ENCODE measurements around the gene CXCL1.

Gene CXCL1

DNA sequence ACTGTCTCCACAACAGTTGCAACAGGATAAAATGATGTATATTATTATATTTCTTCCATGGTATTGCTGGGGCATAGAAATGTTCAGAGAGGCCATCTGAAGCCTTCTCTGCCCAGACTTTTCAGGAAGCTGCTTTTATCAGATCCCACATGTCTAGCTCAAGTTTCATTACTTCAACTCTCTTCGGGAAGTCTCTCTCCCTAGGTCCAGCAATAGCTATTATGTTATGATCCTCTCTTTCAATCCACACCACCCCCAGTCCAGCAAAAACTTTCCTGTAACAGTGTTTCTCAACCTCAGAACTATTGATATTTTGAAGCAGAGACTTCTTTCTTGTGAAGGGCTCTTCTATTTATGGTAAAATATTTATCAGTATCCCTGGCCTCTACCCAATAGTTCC, 44.9 kb downstream of the CXCL1 start:
- DNase-seq (ENCODE audit: insufficient read length, low spot score) (no peak), FAIRE-seq (no peak)
- no peak for TF ChIP-seq CTCF (IDR thresholded peaks at IDR 0.05; ENCODE audit: insufficient read depth, missing control alignments)

DNA sequence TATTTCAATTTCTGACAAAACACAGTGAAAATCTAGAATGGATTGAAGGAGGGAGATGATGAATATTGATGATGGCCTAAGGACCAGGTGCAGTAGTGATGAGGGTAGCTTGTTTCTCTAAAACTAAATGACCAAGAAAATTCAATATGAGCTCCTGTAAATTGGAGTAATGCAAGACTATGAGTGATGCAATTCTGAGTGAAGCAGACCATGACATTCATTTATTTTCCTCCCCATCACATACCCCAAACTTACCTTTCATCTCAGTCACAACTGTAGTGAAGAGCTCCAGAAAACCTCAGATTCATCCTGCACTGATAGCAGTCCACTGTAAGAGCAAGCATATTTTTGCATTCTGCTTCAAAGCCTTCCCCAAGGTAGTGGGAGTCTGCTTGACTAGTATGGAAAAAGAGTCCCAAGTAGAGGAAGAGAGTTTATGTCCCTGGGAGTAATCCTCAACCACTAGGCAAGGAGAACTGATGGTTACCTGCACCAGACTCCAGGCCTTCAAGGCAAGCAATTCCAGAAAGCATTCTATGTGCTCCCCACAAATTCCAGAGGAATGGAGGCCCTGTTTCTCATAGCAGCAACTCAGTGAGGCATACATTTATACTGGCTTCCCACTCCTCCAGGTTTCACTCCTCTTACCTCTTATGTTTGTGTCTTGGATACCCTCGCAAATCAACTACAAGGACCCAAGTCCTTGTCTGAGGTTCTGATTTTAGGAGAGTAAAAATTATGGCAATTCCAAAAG, 47.2 kb downstream of the CXCL1 start:
- no peak for FAIRE-seq

GRCh38 chr4:73917081-73917501, 47.9 kb downstream of the CXCL1 start:
- DNase-seq (ENCODE audit: insufficient read length, low spot score) = no peak
- TF ChIP-seq CTCF (IDR thresholded peaks at IDR 0.05; ENCODE audit: insufficient read depth, missing control alignments) = no peak
- no peak for FAIRE-seq

More for the DNA sequence above, 47.2 kb downstream of the CXCL1 start:
- no peak for DNase-seq (ENCODE audit: insufficient read length, low spot score)
- no peak for TF ChIP-seq CTCF (IDR thresholded peaks at IDR 0.05; ENCODE audit: insufficient read depth, missing control alignments)

DNA sequence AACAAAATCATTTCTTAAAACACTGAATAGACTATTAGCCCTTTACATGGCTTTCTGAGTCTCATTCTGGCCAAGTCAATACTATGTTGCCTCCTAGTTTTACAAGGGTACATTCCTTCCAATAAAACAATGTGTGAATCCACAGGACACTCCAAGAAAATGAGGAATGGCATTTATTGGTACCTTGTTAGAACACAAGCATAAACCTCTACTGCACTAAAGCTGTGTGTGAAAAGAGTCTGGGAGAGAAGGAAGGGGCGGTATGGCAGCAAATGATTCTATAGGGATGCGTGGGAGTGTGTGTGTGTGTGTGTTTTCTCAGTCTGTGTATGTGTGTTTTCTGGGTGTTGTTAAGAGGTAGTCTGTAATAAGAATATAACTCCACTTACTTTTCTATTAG, 48.9 kb downstream of the CXCL1 start:
- no peak for TF ChIP-seq CTCF (IDR thresholded peaks at IDR 0.05; ENCODE audit: insufficient read depth, missing control alignments)
- FAIRE-seq = no peak
- no peak for DNase-seq (ENCODE audit: insufficient read length, low spot score)

- no peak for TF ChIP-seq CTCF (IDR thresholded peaks at IDR 0.05; ENCODE audit: insufficient read depth, missing control alignments)
- no peak for DNase-seq (ENCODE audit: insufficient read length, low spot score)
- FAIRE-seq = no peak
Measured at GRCh38 chr4:73919691-73920090, 50.5 kb downstream of the CXCL1 start.

All from D721Med (cell line).